Measurements from ENCODE around the gene SYNE3.

GRCh38 chr14:95483309-95484165 is 32.9 kb downstream of the SYNE3 start:
- TF ChIP-seq, protein P1, sequence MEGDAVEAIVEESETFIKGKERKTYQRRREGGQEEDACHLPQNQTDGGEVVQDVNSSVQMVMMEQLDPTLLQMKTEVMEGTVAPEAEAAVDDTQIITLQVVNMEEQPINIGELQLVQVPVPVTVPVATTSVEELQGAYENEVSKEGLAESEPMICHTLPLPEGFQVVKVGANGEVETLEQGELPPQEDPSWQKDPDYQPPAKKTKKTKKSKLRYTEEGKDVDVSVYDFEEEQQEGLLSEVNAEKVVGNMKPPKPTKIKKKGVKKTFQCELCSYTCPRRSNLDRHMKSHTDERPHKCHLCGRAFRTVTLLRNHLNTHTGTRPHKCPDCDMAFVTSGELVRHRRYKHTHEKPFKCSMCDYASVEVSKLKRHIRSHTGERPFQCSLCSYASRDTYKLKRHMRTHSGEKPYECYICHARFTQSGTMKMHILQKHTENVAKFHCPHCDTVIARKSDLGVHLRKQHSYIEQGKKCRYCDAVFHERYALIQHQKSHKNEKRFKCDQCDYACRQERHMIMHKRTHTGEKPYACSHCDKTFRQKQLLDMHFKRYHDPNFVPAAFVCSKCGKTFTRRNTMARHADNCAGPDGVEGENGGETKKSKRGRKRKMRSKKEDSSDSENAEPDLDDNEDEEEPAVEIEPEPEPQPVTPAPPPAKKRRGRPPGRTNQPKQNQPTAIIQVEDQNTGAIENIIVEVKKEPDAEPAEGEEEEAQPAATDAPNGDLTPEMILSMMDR (IDR thresholded peaks at IDR 0.05) = no peak
- no peak for TF ChIP-seq POLR2A (IDR thresholded peaks at IDR 0.05)

All from breast epithelium (tissue), 3 donors.